ENCODE measurements around the gene CES2.

DNA sequence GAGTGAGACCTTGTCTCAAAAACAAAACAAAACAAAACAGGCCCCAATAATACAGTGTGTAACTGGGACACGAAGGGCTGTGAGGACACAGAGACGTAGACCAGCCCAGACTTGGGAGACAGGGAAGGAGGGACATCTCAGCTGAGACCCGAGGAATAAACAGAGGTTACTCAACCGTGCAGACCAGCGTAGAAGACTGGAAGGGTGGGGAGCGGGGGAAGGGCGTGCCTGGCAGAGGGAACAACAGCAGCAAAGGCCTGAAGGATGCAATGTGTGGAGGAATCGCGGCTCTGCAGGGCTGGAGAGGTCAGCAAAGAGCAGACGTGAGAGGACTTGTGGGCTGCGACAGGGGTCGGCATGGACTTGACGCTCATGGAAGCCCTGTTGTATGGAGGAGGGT is 41.4 kb downstream of the CES2 start:
- TF ChIP-seq POLR2A (IDR thresholded peaks at IDR 0.05): no peak
- TF ChIP-seq, protein P1, sequence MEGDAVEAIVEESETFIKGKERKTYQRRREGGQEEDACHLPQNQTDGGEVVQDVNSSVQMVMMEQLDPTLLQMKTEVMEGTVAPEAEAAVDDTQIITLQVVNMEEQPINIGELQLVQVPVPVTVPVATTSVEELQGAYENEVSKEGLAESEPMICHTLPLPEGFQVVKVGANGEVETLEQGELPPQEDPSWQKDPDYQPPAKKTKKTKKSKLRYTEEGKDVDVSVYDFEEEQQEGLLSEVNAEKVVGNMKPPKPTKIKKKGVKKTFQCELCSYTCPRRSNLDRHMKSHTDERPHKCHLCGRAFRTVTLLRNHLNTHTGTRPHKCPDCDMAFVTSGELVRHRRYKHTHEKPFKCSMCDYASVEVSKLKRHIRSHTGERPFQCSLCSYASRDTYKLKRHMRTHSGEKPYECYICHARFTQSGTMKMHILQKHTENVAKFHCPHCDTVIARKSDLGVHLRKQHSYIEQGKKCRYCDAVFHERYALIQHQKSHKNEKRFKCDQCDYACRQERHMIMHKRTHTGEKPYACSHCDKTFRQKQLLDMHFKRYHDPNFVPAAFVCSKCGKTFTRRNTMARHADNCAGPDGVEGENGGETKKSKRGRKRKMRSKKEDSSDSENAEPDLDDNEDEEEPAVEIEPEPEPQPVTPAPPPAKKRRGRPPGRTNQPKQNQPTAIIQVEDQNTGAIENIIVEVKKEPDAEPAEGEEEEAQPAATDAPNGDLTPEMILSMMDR (IDR thresholded peaks at IDR 0.05): no peak
